Panc1 (cell line): ENCODE results near the gene ELOVL2. TPM values are rescaled to one million over a fixed set of nuclear protein-coding genes. Genes with fewer than 3 reads are reported as not detected.
A peak's percentile ranks its signal among the peaks of the same experiment; 100 is the strongest.

Source experiments
- ATAC-seq: fragments of 200-7000 bp; cut with Tn5 transposase; 2 replicates; pipeline ENCODE4 v1.9.1; 2020; ENCODE audit warnings: mild to moderate bottlenecking, moderate library complexity
- BruUV-seq: library from RNA; stranded (reverse); fragments of 400-500 nt; replicated peaks from 2 replicates; lab custom pipeline; 2021; lab: Mats Ljungman, UMichigan
- CTCF ChIA-PET: fragments of 300-600 bp; sonication (Branson Sonifier 250); formaldehyde crosslinking; loops from one replicate; lab custom pipeline; 2022; ENCODE audit warnings: antibody characterized with exemption; lab: Charles Lee
- POLR2A ChIA-PET: fragments of 300-600 bp; sonication (Branson Sonifier 250); formaldehyde crosslinking; loops from one replicate; lab custom pipeline; 2022; ENCODE audit warnings: antibody characterized with exemption; lab: Charles Lee
- DNase-seq: peaks from one replicate; pipeline ENCODE4 v3.0.0-alpha.2; 2010; ENCODE audit warnings: low read depth, low spot score
- H3K27ac ChIP-seq: 2 replicates; pipeline ENCODE4 v1.5.1; 2011; ENCODE audit warnings: mild to moderate bottlenecking, low read length, inconsistent platforms
- H3K27me3 ChIP-seq: fragments of 200-500 bp; sonication (Bioruptor generic); 2 replicates; pipeline ENCODE4 v1.6.0; 2014; ENCODE audit warnings: low read length, inconsistent platforms; ENCODE audit not compliant: control insufficient read depth, insufficient read depth
- H3K36me3 ChIP-seq: fragments of 200-500 bp; sonication (Bioruptor generic); 2 replicates; pipeline ENCODE4 v1.5.1; 2014; ENCODE audit warnings: inconsistent platforms, mild to moderate bottlenecking, low read length, moderate library complexity; ENCODE audit not compliant: control insufficient read depth, insufficient read depth
- H3K4me1 ChIP-seq: 2 replicates; pipeline ENCODE4 v1.5.1; 2011; ENCODE audit warnings: inconsistent platforms, mild to moderate bottlenecking, low read length, moderate library complexity; ENCODE audit not compliant: control insufficient read depth, insufficient read depth
- H3K4me3 ChIP-seq, 2 experiments: 2 replicates each; pipeline ENCODE4 v1.5.1; 2011 to 2012; ENCODE audit warnings: low read depth in 2 of 2, low read length in 2 of 2, mild to moderate bottlenecking in 2 of 2, inconsistent platforms in 1 of 2, moderate library complexity in 1 of 2
- H3K9me3 ChIP-seq: fragments of 200-500 bp; sonication (Bioruptor generic); 2 replicates; pipeline ENCODE4 v1.5.1; 2014; ENCODE audit warnings: low read depth, mild to moderate bottlenecking, inconsistent platforms, low read length, moderate library complexity; ENCODE audit not compliant: control insufficient read depth, insufficient read depth
- CTCF ChIP-seq: fragments of 450-650 bp; IDR thresholded peaks from 2 replicates; pipeline ENCODE4 v1.5.1; 2017; ENCODE audit warnings: mild to moderate bottlenecking
- POLR2AphosphoS5 ChIP-seq: IDR thresholded peaks from 2 replicates; pipeline ENCODE4 v1.6.1; 2012; ENCODE audit warnings: mild to moderate bottlenecking, low read depth, low read length, moderate library complexity
- REST ChIP-seq, 2 experiments: IDR thresholded peaks; 2 replicates each; pipeline ENCODE4 v1.6.1; 2011 to 2012; ENCODE audit warnings: low read depth in 2 of 2, control low read depth in 1 of 2, low read length in 1 of 2, mild to moderate bottlenecking in 1 of 2, moderate library complexity in 1 of 2; ENCODE audit not compliant: insufficient read depth in 1 of 2
- SIN3A ChIP-seq: IDR thresholded peaks from 2 replicates; pipeline ENCODE4 v1.6.1; 2012; ENCODE audit warnings: low read depth, mild to moderate bottlenecking, low read length, moderate library complexity, borderline replicate concordance; ENCODE audit not compliant: insufficient read depth
- TCF7L2 ChIP-seq: IDR thresholded peaks from 2 replicates; pipeline ENCODE4 v1.6.1; 2011; ENCODE audit warnings: mild to moderate bottlenecking, low read depth, low read length, inconsistent platforms
- in situ Hi-C: cut with HindIII; loops from 2 replicates; pipeline ENCODE4 v1.10.0; 2016; ENCODE audit warnings: low sequenced_read_pairs, low pct_unique_long_range_greater_than_20kb
- intact Hi-C: fragments of 100-400 bp; cut with micrococcal nuclease; formaldehyde crosslinking; loops from one replicate; pipeline ENCODE4 v1.10.0; 2022; ENCODE audit not compliant: unreplicated experiment
- total RNA-seq: library from RNA; stranded (reverse); gene quantifications from one replicate; pipeline ENCODE4 v1.2.1, GENCODE V29; 2021; ENCODE audit not compliant: unreplicated experiment

Gene ELOVL2
- total RNA-seq, 1 experiment from 2014 or later, result 27.8 TPM

- BruUV-seq, result no TSS peak
Measured at GRCh38 chr6:10961837-10962236, 82.3 kb downstream of the ELOVL2 start.

GRCh38 chr6:10960171-10960570 is 83.9 kb downstream of the ELOVL2 start:
- no peak for ATAC-seq

More at GRCh38 chr6:10961837-10962236, 82.3 kb downstream of the ELOVL2 start:
- Histone ChIP-seq H3K4me3 (no peak overlapping the region), H3K27ac (no peak overlapping the region), H3K36me3 (no peaks in the 10 kb centered on the region), H3K27me3 (no peaks in the 10 kb centered on the region), H3K4me1 (0 out of 2 replicates have a peak, but pooled peaks cover 2% of the 10 kb centered on the region), H3K9me3 (no peaks in the 10 kb centered on the region)
- CTCF ChIA-PET, result no interaction called here
- DNase-seq (no peak), ATAC-seq (no peak)
- in situ Hi-C loops (no loop called here), intact Hi-C loops (no loop called here)
- TF ChIP-seq CTCF, result peak; percentile 7; the same call in 1 of the 2 replicates
- no peak for TF ChIP-seq POLR2AphosphoS5
- POLR2A ChIA-PET, result no interaction called here

More at GRCh38 chr6:10960171-10960570, 83.9 kb downstream of the ELOVL2 start:
- no TSS peak for BruUV-seq
- Histone ChIP-seq H3K4me3 (no peak overlapping the region), H3K9me3 (no peaks in the 10 kb centered on the region), H3K36me3 (no peaks in the 10 kb centered on the region), H3K27ac (no peak overlapping the region), H3K4me1 (0 out of 2 replicates have a peak, but pooled peaks cover 2% of the 10 kb centered on the region), H3K27me3 (no peaks in the 10 kb centered on the region)
- TF ChIP-seq POLR2AphosphoS5 (no peak), CTCF (no peak), REST (IDR thresholded peaks at IDR 0.05; ENCODE audit: insufficient read depth in 1 of 2, low read depth in 2 of 2, low read length in 1 of 2) (no peak), SIN3A (no peak), TCF7L2 (no peak)
- intact Hi-C loops, result no loop called here
- in situ Hi-C loops, result no loop called here
- DNase-seq, result no peak
- ChIA-PET CTCF (interaction anchor here (0.6 kb wide), 1 partner anchor 482 kb away, joined by 3 read pairs; no protein-coding TSS in a partner anchor), POLR2A (interaction anchor here (0.6 kb wide), 1 partner anchor 568 kb away, joined by 3 read pairs; no protein-coding TSS in a partner anchor)
